HEK293T (cell line): ENCODE data around the gene TTC8.

Source experiments
- ARNT ChIP-seq: fragments of 450-650 bp; IDR thresholded peaks from 2 replicates; pipeline ENCODE4 v1.6.1; 2017; ENCODE audit warnings: mild to moderate bottlenecking
- BHLHE40 ChIP-seq: fragments of 450-650 bp; IDR thresholded peaks from 2 replicates; pipeline ENCODE4 v1.6.1; 2016; ENCODE audit warnings: mild to moderate bottlenecking, moderate library complexity, borderline replicate concordance
- CTBP1 ChIP-seq: fragments of 450-650 bp; IDR thresholded peaks from 2 replicates; pipeline ENCODE4 v1.6.1; 2016; ENCODE audit warnings: borderline replicate concordance
- ELF4 ChIP-seq: fragments of 450-650 bp; IDR thresholded peaks from 2 replicates; pipeline ENCODE4 v1.6.1; 2017; ENCODE audit warnings: antibody characterized with exemption
- FOXK2 ChIP-seq: fragments of 450-650 bp; IDR thresholded peaks from 2 replicates; pipeline ENCODE4 v1.6.1; 2016; ENCODE audit warnings: mild to moderate bottlenecking
- FOXM1 ChIP-seq: fragments of 450-650 bp; IDR thresholded peaks from 2 replicates; pipeline ENCODE4 v1.6.1; 2017; ENCODE audit warnings: mild to moderate bottlenecking, borderline replicate concordance
- HDGF ChIP-seq: fragments of 450-650 bp; IDR thresholded peaks from 2 replicates; pipeline ENCODE4 v1.6.1; 2017; ENCODE audit warnings: antibody characterized with exemption, borderline replicate concordance
- L3MBTL2 ChIP-seq: fragments of 450-650 bp; conservative IDR thresholded peaks from 2 replicates; pipeline ENCODE4 v1.6.1; 2016; ENCODE audit warnings: mild to moderate bottlenecking
- LEF1 ChIP-seq: fragments of 450-650 bp; IDR thresholded peaks from 2 replicates; pipeline ENCODE4 v1.6.1; 2017; ENCODE audit warnings: mild to moderate bottlenecking, borderline replicate concordance
- SP1 ChIP-seq: fragments of 450-650 bp; IDR thresholded peaks from 2 replicates; pipeline ENCODE4 v1.6.1; 2017
- SUZ12 ChIP-seq: fragments of 450-650 bp; IDR thresholded peaks from 2 replicates; pipeline ENCODE4 v1.6.1; 2016; ENCODE audit warnings: mild to moderate bottlenecking
- TARDBP ChIP-seq: fragments of 450-650 bp; IDR thresholded peaks from 2 replicates; pipeline ENCODE4 v1.6.1; 2016
- TF ChIP-seq, protein P1 (sequence below): fragments of 450-650 bp; IDR thresholded peaks from 2 replicates; pipeline ENCODE4 v1.6.1; 2016

DNA sequence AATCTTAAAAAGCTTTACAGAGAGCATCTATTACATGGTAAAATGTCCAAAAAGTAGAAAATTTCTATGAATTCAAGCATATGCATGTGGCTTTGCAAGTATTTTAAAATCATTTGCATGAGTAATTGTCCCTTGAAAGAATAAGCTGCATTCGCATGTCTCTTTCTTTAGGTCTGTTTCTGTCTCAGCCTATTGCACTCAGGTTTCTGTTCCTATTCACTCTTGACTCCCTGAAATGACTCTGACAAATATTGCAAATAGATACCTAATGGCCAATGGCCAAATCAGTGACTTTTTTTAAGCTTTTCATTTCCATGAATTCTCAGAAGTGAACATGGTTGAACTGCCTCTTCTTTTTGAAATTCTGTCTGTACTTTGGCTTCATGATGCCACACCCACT, 6.4 kb upstream of the TTC8 start:
- no peak for TF ChIP-seq HDGF
- TF ChIP-seq ELF4, result no peak
- TF ChIP-seq LEF1, result no peak
- TF ChIP-seq L3MBTL2, result no peak
- no peak for TF ChIP-seq FOXM1
- TF ChIP-seq CTBP1, result no peak
- no peak for TF ChIP-seq TARDBP
- TF ChIP-seq SP1, result no peak
- no peak for TF ChIP-seq BHLHE40
- TF ChIP-seq ARNT, result no peak
- TF ChIP-seq, protein P1, sequence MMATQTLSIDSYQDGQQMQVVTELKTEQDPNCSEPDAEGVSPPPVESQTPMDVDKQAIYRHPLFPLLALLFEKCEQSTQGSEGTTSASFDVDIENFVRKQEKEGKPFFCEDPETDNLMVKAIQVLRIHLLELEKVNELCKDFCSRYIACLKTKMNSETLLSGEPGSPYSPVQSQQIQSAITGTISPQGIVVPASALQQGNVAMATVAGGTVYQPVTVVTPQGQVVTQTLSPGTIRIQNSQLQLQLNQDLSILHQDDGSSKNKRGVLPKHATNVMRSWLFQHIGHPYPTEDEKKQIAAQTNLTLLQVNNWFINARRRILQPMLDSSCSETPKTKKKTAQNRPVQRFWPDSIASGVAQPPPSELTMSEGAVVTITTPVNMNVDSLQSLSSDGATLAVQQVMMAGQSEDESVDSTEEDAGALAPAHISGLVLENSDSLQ, result no peak
- no peak for TF ChIP-seq FOXK2
- no peak for TF ChIP-seq SUZ12
